ENCODE data around the gene SLC44A1. TPM values are rescaled to one million over a fixed set of nuclear protein-coding genes. Genes with fewer than 3 reads are reported as not detected.
"Not testable (repeated sequence)": the region's sequence is repeated elsewhere in the genome, so short reads cannot be mapped to it uniquely, and the experiment has no call there.

Gene SLC44A1
- total RNA-seq, 4 donors from 2014 or later: 39.3 to 94.1 (median 58.3) TPM

DNA sequence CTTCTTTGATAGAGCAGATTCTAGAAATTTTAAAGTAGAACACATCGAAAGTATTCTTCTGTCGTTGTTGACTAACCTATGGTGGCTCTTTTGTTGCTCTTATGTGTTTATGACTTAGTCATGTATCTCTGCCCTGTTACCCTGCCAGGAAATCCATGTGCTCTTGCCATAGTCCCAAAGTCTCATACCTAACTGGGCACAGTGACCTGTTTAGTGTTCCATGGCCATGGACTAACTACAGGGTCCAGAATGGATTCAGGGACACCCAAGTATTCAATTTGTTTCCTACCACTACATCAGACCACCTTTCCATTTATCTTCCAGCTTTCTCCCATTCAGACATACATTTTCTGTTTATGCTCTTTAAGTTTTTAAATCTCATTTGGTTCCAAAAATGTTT, 18.0 kb downstream of the SLC44A1 start:
- Histone ChIP-seq H3K36me3 (no peaks in the 10 kb centered on the region), H3K27me3 (no peaks in the 10 kb centered on the region), H3K4me3 (no peak overlapping the region), H3K27ac (no peak overlapping the region), H3K4me1 (peaks cover 16 to 52% (median 36%) of the 10 kb centered on the region in 4 donors), H3K9me3 (no peaks in the 10 kb centered on the region)
- 85 to 86% methylated on average over 2 of the region's 2 CpGs for WGBS, 2 donors (ENCODE audit: low coverage in 1 of 2)
- intact Hi-C loops (cut with DNase I; ENCODE audit: low total_unique reads) (no loop called here), in situ Hi-C loops (cut with MboI; ENCODE audit: low pct_ligation_motif_present in 1 of 4, low pct_unique_long_range_greater_than_20kb in 1 of 4, low sequenced_read_pairs in 3 of 4) (no loop called here)
- TF ChIP-seq POLR2AphosphoS5 (IDR thresholded peaks at IDR 0.05): no peak
- TF ChIP-seq, protein P1, sequence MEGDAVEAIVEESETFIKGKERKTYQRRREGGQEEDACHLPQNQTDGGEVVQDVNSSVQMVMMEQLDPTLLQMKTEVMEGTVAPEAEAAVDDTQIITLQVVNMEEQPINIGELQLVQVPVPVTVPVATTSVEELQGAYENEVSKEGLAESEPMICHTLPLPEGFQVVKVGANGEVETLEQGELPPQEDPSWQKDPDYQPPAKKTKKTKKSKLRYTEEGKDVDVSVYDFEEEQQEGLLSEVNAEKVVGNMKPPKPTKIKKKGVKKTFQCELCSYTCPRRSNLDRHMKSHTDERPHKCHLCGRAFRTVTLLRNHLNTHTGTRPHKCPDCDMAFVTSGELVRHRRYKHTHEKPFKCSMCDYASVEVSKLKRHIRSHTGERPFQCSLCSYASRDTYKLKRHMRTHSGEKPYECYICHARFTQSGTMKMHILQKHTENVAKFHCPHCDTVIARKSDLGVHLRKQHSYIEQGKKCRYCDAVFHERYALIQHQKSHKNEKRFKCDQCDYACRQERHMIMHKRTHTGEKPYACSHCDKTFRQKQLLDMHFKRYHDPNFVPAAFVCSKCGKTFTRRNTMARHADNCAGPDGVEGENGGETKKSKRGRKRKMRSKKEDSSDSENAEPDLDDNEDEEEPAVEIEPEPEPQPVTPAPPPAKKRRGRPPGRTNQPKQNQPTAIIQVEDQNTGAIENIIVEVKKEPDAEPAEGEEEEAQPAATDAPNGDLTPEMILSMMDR (IDR thresholded peaks at IDR 0.05): no peak
- TF ChIP-seq EP300 (IDR thresholded peaks at IDR 0.05; ENCODE audit: low read depth): no peak
- no peak for TF ChIP-seq POLR2A (IDR thresholded peaks at IDR 0.05)
- no peak for DNase-seq

DNA sequence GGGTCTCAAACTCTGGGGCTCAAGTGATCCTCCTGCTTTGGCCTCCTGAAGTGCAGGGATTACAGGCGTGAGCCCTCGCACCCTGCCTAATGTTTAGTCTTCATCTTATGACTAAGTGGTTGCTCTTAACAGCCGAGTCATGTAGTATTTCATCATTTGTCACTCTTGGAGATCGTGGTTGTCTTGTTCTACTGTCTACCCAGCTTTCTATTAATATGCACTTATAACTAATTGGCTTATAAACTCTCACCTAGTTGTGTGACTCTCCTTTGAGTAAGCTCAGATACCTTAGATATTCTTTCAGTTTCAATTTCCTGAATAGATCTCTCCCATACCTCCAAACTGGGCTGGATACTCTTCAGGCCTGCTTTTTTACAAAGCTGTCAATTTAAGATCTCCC, 19.9 kb downstream of the SLC44A1 start:
- WGBS, 2 donors (ENCODE audit: low coverage in 1 of 2): 61 to 85% methylated on average over 4 of the region's 4 CpGs

DNA sequence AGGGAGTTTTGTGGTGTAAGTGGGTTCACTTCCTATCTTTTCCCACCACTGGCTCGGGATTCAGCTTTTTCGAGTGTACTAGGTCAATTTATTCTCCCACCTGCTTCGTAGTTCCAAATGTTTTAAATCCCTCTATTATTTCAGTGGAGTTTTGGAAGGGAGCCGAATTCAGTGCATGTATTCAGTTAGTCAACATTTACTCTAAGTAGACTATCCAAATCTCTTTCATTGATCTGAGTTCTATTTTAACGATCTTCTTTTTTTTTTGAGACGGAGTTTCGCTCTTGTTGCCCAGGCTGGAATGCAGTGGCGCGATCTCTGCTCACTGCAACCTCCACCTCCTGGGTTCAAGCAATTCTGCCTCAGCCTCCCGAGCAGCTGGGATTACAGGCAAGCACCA, 23.8 kb downstream of the SLC44A1 start:
- in situ Hi-C loops (cut with MboI; ENCODE audit: low pct_ligation_motif_present in 1 of 4, low pct_unique_long_range_greater_than_20kb in 1 of 4, low sequenced_read_pairs in 3 of 4); H3K27me3 ChIP-seq; H3K36me3 ChIP-seq; H3K9me3 ChIP-seq; DNase-seq; H3K27ac ChIP-seq; intact Hi-C loops (cut with DNase I; ENCODE audit: low total_unique reads); H3K4me3 ChIP-seq: not testable (repeated sequence)
- WGBS, 2 donors (ENCODE audit: low coverage in 1 of 2): 92 to 97% methylated on average over 6 to 10 of the region's 10 CpGs
- peaks cover 0 to 30% (median 3%) of the 10 kb centered on the region in 4 donors for H3K4me1 ChIP-seq

More for the DNA sequence above, 19.9 kb downstream of the SLC44A1 start:
- H3K4me1 ChIP-seq: peaks cover 7 to 34% (median 18%) of the 10 kb centered on the region in 4 donors
- in situ Hi-C loops (cut with MboI; ENCODE audit: low pct_ligation_motif_present in 1 of 4, low pct_unique_long_range_greater_than_20kb in 1 of 4, low sequenced_read_pairs in 3 of 4) (no loop called here), intact Hi-C loops (cut with DNase I; ENCODE audit: low total_unique reads) (no loop called here)
- no peak for DNase-seq
- no peak overlapping the region for H3K4me3 ChIP-seq
- no peaks in the 10 kb centered on the region for H3K27me3 ChIP-seq
- no peaks in the 10 kb centered on the region for H3K36me3 ChIP-seq
- no peak overlapping the region for H3K27ac ChIP-seq
- no peaks in the 10 kb centered on the region for H3K9me3 ChIP-seq
- TF ChIP-seq POLR2A (IDR thresholded peaks at IDR 0.05) (no peak), POLR2AphosphoS5 (IDR thresholded peaks at IDR 0.05) (no peak), EP300 (IDR thresholded peaks at IDR 0.05; ENCODE audit: low read depth) (no peak)
- TF ChIP-seq, protein P1 (IDR thresholded peaks at IDR 0.05): no peak

DNA sequence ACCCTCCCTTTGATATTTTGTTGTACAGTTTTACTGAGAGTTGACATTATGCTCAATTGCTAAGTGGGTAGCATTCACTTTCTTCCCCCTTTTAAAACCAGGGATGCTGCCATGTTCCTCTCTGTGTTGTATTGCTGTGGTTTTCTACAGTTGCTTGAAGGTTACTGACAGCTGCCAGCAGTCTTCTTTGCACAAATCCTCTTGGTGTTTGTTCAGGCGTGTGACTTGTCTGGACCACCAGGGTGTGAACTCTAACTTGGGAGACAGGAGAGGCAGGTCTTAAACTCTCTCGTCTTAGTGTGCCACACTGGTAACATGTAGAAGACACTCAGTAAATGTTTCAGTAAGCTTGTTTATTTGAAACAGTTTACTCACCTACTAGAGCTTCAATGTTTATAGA, 25.1 kb downstream of the SLC44A1 start:
- Histone ChIP-seq H3K4me1 (peaks cover 0 to 26% (median 3%) of the 10 kb centered on the region in 4 donors), H3K27me3 (no peaks in the 10 kb centered on the region), H3K27ac (no peak overlapping the region), H3K9me3 (no peaks in the 10 kb centered on the region), H3K36me3 (no peaks in the 10 kb centered on the region), H3K4me3 (no peak overlapping the region)
- intact Hi-C loops (cut with DNase I; ENCODE audit: low total_unique reads): no loop called here
- TF ChIP-seq, protein P1 (IDR thresholded peaks at IDR 0.05): no peak
- TF ChIP-seq POLR2AphosphoS5 (IDR thresholded peaks at IDR 0.05): no peak
- no peak for TF ChIP-seq EP300 (IDR thresholded peaks at IDR 0.05; ENCODE audit: low read depth)
- no peak for TF ChIP-seq POLR2A (IDR thresholded peaks at IDR 0.05)
- in situ Hi-C loops (cut with MboI; ENCODE audit: low pct_ligation_motif_present in 1 of 4, low pct_unique_long_range_greater_than_20kb in 1 of 4, low sequenced_read_pairs in 3 of 4): no loop called here
- WGBS, 2 donors (ENCODE audit: low coverage in 1 of 2): 75 to 95% methylated on average over 1 to 2 of the region's 2 CpGs
- no peak for DNase-seq

DNA sequence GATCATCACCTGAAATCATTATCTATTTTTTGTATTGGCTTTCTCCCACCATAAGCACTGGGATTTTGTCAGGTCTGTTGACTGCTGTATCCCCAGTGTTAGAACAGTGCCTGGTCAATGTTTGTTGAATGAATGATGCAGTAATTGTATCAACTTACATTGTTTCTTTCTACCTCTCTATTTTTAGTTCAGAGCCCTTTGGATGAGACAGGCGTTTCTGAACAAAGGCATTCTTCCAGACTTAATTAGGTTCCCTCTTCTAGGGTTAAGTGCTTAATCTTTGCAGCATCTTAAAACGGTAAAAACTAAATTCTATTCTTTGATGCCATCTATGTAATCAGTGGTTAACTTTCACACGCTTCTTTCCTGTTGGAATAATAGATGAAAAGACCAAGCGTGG, 26.3 kb downstream of the SLC44A1 start:
- WGBS, 2 donors (ENCODE audit: low coverage in 1 of 2): 79% methylated on average over 4 of the region's 4 CpGs
- Histone ChIP-seq H3K4me3 (no peak overlapping the region), H3K36me3 (no peaks in the 10 kb centered on the region), H3K27me3 (no peaks in the 10 kb centered on the region), H3K9me3 (no peaks in the 10 kb centered on the region), H3K4me1 (peaks cover 0 to 26% (median 4%) of the 10 kb centered on the region in 4 donors), H3K27ac (no peak overlapping the region)
- TF ChIP-seq POLR2A (IDR thresholded peaks at IDR 0.05): no peak
- TF ChIP-seq EP300 (IDR thresholded peaks at IDR 0.05; ENCODE audit: low read depth): no peak
- TF ChIP-seq, protein P1 (IDR thresholded peaks at IDR 0.05): no peak
- TF ChIP-seq POLR2AphosphoS5 (IDR thresholded peaks at IDR 0.05): no peak
- intact Hi-C loops (cut with DNase I; ENCODE audit: low total_unique reads): no loop called here
- DNase-seq: no peak
- in situ Hi-C loops (cut with MboI; ENCODE audit: low pct_ligation_motif_present in 1 of 4, low pct_unique_long_range_greater_than_20kb in 1 of 4, low sequenced_read_pairs in 3 of 4): no loop called here
